A673 (cell line): ENCODE data around the gene MAP3K6. TPM values are rescaled to one million over a fixed set of nuclear protein-coding genes. Genes with fewer than 3 reads are reported as not detected.

Experiments
- BruUV-seq: library from RNA; stranded (reverse); fragments of 400-500 nt; replicated peaks from 2 replicates; lab custom pipeline; 2021; lab: Mats Ljungman, UMichigan
- CTCF ChIA-PET: fragments of 300-600 bp; sonication (Branson Sonifier 250); formaldehyde crosslinking; loops from one replicate; lab custom pipeline; 2022; ENCODE audit warnings: antibody characterized with exemption; lab: Charles Lee
- POLR2A ChIA-PET: fragments of 300-600 bp; sonication (Branson Sonifier 250); formaldehyde crosslinking; loops from one replicate; lab custom pipeline; 2022; ENCODE audit warnings: antibody characterized with exemption; ENCODE audit not compliant: low non-redundant PET; lab: Charles Lee
- DNase-seq: peaks from one replicate; pipeline ENCODE4 v3.0.0-alpha.2; 2015; ENCODE audit warnings: low spot score
- H3K27ac ChIP-seq: fragments of 200-600 bp; sonication (generic); 2 replicates; pipeline ENCODE4 v1.5.1; 2016; ENCODE audit warnings: mixed run types, low read depth, mild to moderate bottlenecking, mixed read lengths, antibody characterized with exemption, low read length; ENCODE audit not compliant: poor library complexity, severe bottlenecking
- H3K27me3 ChIP-seq: fragments of 200-600 bp; sonication (generic); replicated peaks from 2 replicates; pipeline ENCODE4 v1.6.1; 2017; ENCODE audit warnings: mixed run types, low read depth, mild to moderate bottlenecking, mixed read lengths, antibody characterized with exemption, low read length; ENCODE audit not compliant: insufficient read depth, poor library complexity
- H3K36me3 ChIP-seq: fragments of 200-600 bp; sonication (generic); 2 replicates; pipeline ENCODE4 v1.6.1; 2016; ENCODE audit warnings: mixed run types, mild to moderate bottlenecking, mixed read lengths, antibody characterized with exemption, low read length; ENCODE audit not compliant: insufficient read depth, poor library complexity, severe bottlenecking
- H3K4me1 ChIP-seq: fragments of 200-600 bp; sonication (generic); 2 replicates; pipeline ENCODE4 v1.6.1; 2017; ENCODE audit warnings: mixed run types, mild to moderate bottlenecking, mixed read lengths, antibody characterized with exemption, low read length; ENCODE audit not compliant: insufficient read depth, poor library complexity, severe bottlenecking
- H3K4me3 ChIP-seq: fragments of 200-600 bp; sonication (generic); 2 replicates; pipeline ENCODE4 v1.5.1; 2016; ENCODE audit warnings: low read depth, mixed run types, mild to moderate bottlenecking, mixed read lengths, low read length; ENCODE audit not compliant: poor library complexity, severe bottlenecking
- H3K9me3 ChIP-seq: fragments of 200-600 bp; sonication (generic); 2 replicates; pipeline ENCODE4 v1.6.1; 2016; ENCODE audit warnings: mixed run types, low read depth, mild to moderate bottlenecking, mixed read lengths, antibody characterized with exemption, low read length; ENCODE audit not compliant: poor library complexity, severe bottlenecking
- CTCF ChIP-seq: fragments of 300-800, 200-600 bp; sonication (generic); conservative IDR thresholded peaks from 2 replicates; pipeline ENCODE4 v1.5.1; 2017; ENCODE audit warnings: low read depth, mild to moderate bottlenecking, antibody characterized with exemption, low read length, moderate library complexity, mixed read lengths
- EZH2 ChIP-seq: fragments of 200-600 bp; sonication (generic); IDR thresholded peaks from 2 replicates; pipeline ENCODE4 v1.6.1; 2017; ENCODE audit warnings: borderline replicate concordance, low read depth, mild to moderate bottlenecking, mixed read lengths, antibody characterized with exemption, low read length; ENCODE audit not compliant: poor library complexity, severe bottlenecking
- intact Hi-C: fragments of 100-400 bp; cut with micrococcal nuclease; formaldehyde crosslinking; loops from one replicate; pipeline ENCODE4 v1.10.0; 2022; ENCODE audit not compliant: unreplicated experiment
- total RNA-seq: library from RNA; stranded (reverse); gene quantifications from 2 replicates; pipeline ENCODE4 v1.2.3, GENCODE V29; 2021

Gene MAP3K6
- total RNA-seq, 1 experiment from 2014 or later, result 2.4 TPM

- POLR2A ChIA-PET, result no interaction called here
- Histone ChIP-seq H3K27me3 (no peaks in the 10 kb centered on the region), H3K4me3 (peak overlapping the region; percentile 51), H3K4me1 (no peaks in the 10 kb centered on the region), H3K9me3 (no peaks in the 10 kb centered on the region), H3K27ac (no peak overlapping the region), H3K36me3 (no peaks in the 10 kb centered on the region)
- intact Hi-C loops, result no loop called here
- no peak for TF ChIP-seq EZH2
- TF ChIP-seq CTCF, result no peak
- no TSS peak for BruUV-seq
- peak; percentile 69 for DNase-seq
- CTCF ChIA-PET, result interaction anchor here (0.7 kb wide), 1 partner anchor 53 kb away, joined by 4 read pairs; no protein-coding TSS in a partner anchor
These were observed 16.7 kb downstream of the MAP3K6 start for GRCh38 chr1:27349784-27350662.

DNA sequence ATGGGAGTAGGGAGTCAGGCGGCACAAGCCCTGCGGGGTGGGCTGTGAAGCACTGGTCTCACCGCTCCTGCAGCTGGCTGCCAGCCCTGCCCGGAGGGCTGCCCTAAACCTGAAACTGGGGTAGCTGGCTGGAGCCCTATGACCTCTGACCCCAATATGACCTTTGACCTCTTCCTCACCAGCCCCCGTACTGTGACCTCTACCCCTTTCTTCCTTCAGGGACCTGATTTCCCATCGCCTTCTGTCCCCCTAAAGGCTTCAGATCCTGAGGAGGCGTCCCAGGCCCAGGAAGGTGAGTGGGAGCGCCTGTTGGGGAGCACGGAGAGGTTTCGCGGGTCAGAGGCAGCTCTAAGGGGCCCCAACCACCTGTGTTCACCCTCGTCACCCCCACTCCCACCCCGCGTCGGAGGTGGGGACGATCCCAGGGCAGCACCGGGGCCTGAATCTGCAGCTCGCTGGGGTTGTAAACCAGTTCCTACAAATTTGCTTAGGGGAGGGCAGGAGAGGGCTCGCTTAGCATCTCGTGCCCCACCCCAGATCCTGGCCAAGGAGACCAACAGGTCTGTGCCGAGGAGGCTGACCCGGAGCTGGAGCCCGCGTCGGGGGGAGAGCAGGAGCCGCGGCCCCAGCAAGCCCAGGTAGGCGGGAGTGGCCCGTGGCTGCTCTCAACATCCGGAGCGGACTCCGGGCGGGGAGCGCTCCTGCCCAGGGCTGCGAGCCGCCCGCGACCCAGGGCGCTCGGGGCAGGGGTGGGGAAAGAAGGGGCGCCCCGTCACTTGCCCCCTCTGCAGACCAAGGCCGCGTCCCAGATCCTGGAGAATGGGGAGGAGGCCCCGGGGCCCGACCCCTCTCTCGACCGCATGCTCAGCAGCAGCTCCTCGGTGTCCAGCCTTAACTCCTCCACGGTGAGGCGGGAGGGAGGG, 17.6 kb downstream of the MAP3K6 start:
- Histone ChIP-seq H3K27me3 (no peaks in the 10 kb centered on the region), H3K36me3 (no peaks in the 10 kb centered on the region), H3K9me3 (no peaks in the 10 kb centered on the region), H3K27ac (no peak overlapping the region), H3K4me1 (no peaks in the 10 kb centered on the region), H3K4me3 (peak overlapping the region; percentile 51)
- no peak for TF ChIP-seq CTCF
- no peak for TF ChIP-seq EZH2
- BruUV-seq, result no TSS peak
- ChIA-PET POLR2A (no interaction called here), CTCF (no interaction called here)
- intact Hi-C loops, result no loop called here
- DNase-seq, result peak; percentile 52

- intact Hi-C loops, result no loop called here
- Histone ChIP-seq H3K36me3 (no peaks in the 10 kb centered on the region), H3K4me1 (peaks cover 4% of the 10 kb centered on the region), H3K4me3 (no peak overlapping the region), H3K9me3 (no peaks in the 10 kb centered on the region), H3K27ac (no peak overlapping the region), H3K27me3 (no peaks in the 10 kb centered on the region)
- POLR2A ChIA-PET, result no interaction called here
- no peak for DNase-seq
- no TSS peak for BruUV-seq
- CTCF ChIA-PET, result no interaction called here
- no peak for TF ChIP-seq CTCF
- no peak for TF ChIP-seq EZH2
These were observed 19.7 kb downstream of the MAP3K6 start for GRCh38 chr1:27346991-27347624.
